GM19351 (cell line): ENCODE results near the gene ADGRB3.

ENCODE experiments used
- ATAC-seq: cut with Tn5 transposase; IDR thresholded peaks from one replicate; pipeline ENCODE4 v1.9.1; 2021; ENCODE audit warnings: mild to moderate bottlenecking, moderate library complexity; ENCODE audit not compliant: unreplicated experiment

The ADGRB3 gene

DNA sequence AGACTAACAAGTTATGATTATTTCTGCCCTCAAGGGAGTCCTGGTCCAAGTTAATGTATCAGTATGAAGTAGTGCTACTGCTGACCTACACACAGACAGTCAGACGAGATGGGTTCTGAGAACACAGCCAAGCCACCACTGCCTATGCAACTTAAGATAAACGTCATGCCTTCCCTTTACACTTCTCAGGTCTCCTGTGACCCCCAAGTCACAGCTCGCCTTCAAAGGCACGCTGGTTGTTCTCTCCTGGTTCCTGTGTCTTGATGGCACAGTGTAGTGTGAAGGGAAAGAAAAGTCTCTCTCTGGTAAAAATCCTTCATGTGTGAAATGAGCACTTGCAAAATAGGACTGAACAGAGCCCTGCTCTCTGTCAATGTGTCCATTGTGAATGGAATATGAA, 377.8 kb downstream of the ADGRB3 start:
- no peak for ATAC-seq

DNA sequence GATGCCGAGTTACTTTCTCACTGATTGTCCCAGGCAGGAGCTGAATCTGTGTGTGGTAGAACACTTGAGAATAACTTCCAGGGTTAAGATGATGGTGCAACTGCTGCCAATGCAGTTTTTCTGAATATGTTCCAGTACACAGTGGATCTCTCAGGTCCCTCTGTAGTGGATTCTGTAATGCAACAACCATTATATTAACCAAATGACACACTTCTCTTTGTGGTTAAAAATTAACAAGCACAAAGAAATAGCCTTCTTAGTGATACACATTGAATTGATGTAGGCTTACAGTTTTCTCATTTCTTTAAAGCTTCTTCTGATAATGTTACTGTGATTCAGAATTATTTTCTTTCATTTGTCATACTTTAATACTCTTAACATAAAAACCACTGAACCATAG, 383.8 kb downstream of the ADGRB3 start:
- no peak for ATAC-seq

DNA sequence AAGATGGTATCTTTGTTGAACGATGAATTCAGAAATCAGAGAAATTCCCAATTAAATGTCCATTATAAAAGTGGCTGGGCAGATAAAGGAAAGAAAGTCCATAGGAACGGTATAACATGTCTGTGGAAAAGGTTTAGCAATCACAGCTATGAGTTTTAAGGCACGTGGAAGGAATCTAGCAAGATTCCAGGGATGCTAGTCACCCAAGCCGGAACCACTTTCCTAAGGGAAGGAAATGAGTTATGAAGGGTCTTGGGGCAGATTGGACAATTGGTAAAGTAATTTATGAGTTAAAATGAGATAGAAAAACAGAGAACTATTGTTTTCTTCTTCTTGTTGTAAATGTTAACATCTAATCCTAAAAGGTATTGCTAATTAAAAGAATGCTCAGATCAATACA, 384.8 kb downstream of the ADGRB3 start:
- no peak for ATAC-seq

- no peak for ATAC-seq
Observed at GRCh38 chr6:69022993-69023392, 387.9 kb downstream of the ADGRB3 start.

DNA sequence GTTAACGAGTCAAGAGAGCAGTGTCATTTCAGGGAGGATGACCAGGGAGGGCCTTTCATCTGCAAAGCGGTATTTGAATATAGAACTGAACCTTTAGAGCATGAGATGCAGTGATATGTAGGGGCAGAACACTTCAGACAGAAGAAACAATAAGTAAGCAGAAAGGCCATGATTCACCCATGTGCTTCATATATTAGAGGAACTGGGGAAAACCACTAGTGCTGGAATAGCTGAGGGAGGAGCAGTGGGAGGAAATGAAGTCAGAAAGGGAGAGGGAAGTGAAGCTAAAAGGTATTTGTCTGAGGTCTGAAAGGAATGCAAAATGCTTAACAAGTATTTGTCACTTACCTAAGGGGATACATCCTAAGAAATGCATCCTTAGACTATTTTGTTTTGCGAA, 391.2 kb downstream of the ADGRB3 start:
- no peak for ATAC-seq

DNA sequence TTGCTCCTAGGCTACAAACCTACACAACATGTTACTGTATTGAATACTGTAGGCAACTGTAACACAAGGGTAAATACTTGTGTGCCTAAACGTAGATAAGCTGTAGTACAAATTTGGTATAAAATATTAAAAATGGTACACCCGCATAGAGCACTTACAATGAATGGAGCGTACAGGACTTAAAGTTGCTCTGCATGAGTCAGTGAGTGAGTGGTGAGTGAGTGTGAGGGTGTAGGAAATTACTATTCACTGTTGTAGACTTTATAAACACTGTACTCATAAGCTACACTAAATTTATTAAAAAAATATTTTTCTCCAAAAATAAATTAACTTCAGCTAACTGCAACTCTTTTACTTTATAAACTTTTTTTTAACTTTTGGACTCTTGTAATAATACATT, 391.6 kb downstream of the ADGRB3 start:
- no peak for ATAC-seq

- no peak for ATAC-seq
Observed at GRCh38 chr6:69027861-69028260, 392.8 kb downstream of the ADGRB3 start.

- no peak for ATAC-seq
Observed at GRCh38 chr6:69038841-69039240, 403.8 kb downstream of the ADGRB3 start.

- no peak for ATAC-seq
Observed at GRCh38 chr6:69042297-69042696, 407.2 kb downstream of the ADGRB3 start.

- ATAC-seq = no peak
Observed at GRCh38 chr6:69044534-69044933, 409.5 kb downstream of the ADGRB3 start.

GRCh38 chr6:69059413-69059812, 424.3 kb downstream of the ADGRB3 start:
- no peak for ATAC-seq

DNA sequence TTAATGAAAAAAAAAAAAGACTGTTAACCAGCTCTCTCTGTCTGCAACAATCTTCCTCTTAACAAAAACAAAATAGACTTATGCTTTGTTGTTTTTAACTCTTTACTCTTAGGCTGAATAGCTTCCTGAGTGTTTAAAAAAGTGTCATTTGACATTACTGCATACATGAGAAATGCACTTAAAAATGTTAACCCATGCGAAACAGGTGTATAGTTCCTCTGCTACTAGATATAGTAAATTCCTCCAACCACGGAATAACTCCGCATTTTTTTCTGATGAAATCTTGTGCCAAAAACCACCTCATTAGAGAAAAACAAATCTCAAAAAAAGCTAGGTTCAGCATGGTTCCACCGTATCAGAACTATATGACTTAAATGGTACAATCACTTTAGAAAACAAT, 426.0 kb downstream of the ADGRB3 start:
- ATAC-seq = no peak

GRCh38 chr6:69063401-69063800, 428.3 kb downstream of the ADGRB3 start:
- no peak for ATAC-seq

DNA sequence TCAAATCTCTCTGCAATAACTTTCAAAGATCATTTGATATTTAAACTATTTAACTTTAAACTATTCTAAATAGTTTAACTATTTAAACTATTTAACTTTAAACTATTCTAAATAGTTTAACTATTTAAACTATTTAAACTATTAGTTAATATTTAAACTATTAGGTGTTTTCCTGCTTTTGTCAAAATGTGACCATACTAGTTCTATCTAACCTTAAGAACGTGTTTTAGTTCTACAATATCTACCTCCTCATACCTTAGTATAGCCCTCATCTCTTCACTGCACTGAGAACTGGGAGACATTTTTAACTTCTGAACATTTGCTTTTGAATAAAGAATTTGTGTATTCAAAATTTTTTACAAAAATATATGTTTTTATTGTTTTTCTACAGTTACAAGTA, 429.1 kb downstream of the ADGRB3 start:
- ATAC-seq = no peak

- no peak for ATAC-seq
Observed at GRCh38 chr6:69069881-69070280, 434.8 kb downstream of the ADGRB3 start.

DNA sequence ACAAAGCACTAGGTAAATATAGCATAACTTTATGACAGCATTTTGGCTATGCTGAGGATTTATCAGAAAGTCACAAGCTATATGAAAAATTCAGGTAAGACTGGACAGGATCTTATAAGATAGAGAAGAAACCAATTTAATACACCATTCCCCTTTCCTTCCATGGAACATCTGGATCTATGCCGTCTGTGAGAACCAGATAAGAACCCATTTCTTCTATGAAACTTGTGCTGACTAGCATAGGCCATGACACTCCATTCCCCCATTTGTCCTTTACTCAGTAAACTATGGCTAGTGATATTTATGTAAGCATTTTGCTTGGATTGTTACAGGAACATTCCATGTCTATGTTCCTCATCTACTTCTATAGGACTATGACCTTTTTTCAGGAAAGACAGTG, 437.7 kb downstream of the ADGRB3 start:
- no peak for ATAC-seq

DNA sequence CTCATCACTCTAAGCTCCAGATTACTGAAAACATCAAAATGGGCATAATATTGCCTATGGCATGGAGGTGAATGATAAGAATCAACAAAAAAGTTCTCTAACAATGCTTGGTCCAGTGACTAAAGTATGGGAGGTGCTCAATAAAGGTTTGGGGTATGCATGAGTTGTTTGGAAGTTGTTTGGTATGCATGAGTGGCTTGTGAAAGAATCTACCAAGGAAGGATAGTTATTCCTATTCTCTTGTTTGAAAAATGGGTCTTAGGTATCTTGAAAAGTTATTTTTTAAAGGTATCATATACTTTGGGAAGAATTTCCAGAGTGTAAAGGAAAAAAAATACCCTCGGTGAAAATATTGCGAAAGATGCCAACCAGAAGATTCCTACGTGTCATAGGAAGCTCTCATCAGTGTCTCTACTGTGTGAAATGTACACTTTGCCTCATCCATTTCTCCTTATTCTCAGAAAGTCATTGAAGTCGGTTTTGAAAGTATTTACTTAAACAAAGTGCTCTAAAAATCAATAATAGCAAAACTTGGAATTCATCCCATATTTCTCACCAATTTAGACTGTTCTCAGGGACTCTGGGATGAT, 449.8 kb downstream of the ADGRB3 start:
- no peak for ATAC-seq

GRCh38 chr6:69086689-69087088, 451.6 kb downstream of the ADGRB3 start:
- no peak for ATAC-seq

- ATAC-seq = no peak
Observed at GRCh38 chr6:69089539-69089938, 454.5 kb downstream of the ADGRB3 start.

- ATAC-seq = no peak
Observed at GRCh38 chr6:69090132-69090531, 455.1 kb downstream of the ADGRB3 start.

GRCh38 chr6:69096681-69097080, 461.6 kb downstream of the ADGRB3 start:
- ATAC-seq = no peak

GRCh38 chr6:69097948-69098347, 462.9 kb downstream of the ADGRB3 start:
- no peak for ATAC-seq

DNA sequence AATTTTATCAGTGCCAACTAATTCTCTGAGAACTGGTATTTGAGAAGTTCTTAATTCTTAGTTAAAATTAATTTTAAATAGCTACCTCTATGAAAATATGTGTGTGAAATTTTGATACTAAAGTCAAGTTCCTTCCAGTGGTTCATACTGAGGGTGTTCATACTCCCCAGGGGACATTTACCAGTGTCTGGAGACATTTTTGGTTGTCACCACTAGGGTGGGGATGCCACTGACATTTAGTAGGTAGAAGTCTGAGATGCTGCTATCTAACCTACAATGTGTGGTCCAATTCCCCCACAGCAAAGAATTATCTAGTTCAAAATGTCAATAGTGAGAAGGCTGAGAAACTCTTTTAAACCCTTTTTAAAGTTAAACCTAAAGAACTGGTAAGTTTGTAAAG, 463.8 kb downstream of the ADGRB3 start:
- peak; percentile 47 for ATAC-seq

GRCh38 chr6:69100772-69101171, 465.7 kb downstream of the ADGRB3 start:
- no peak for ATAC-seq
